HG03060 (cell line): ENCODE results near the gene PAMR1.

Experiments
- ATAC-seq: cut with Tn5 transposase; IDR thresholded peaks from one replicate; pipeline ENCODE4 v1.9.1; 2021; ENCODE audit warnings: low read depth, moderate number of reproducible peaks; ENCODE audit not compliant: unreplicated experiment

Gene PAMR1

GRCh38 chr11:35507688-35508087 lies 17.7 kb downstream of the PAMR1 start:
- no peak for ATAC-seq

- ATAC-seq: no peak
These were observed 23.6 kb downstream of the PAMR1 start for GRCh38 chr11:35501776-35502175.

GRCh38 chr11:35500744-35501143 lies 24.7 kb downstream of the PAMR1 start:
- no peak for ATAC-seq

- ATAC-seq: no peak
These were observed 29.0 kb downstream of the PAMR1 start for GRCh38 chr11:35496416-35496815.

- ATAC-seq: no peak
These were observed 30.4 kb downstream of the PAMR1 start for GRCh38 chr11:35494957-35495490.

- ATAC-seq: no peak
These were observed 34.1 kb downstream of the PAMR1 start for GRCh38 chr11:35491231-35491871.

- ATAC-seq: no peak
These were observed 37.3 kb downstream of the PAMR1 start for GRCh38 chr11:35488117-35488516.

- ATAC-seq: no peak
These were observed 37.8 kb downstream of the PAMR1 start for GRCh38 chr11:35487532-35488078.

- ATAC-seq: no peak
These were observed 38.5 kb downstream of the PAMR1 start for GRCh38 chr11:35486934-35487333.

- ATAC-seq: no peak
These were observed 39.0 kb downstream of the PAMR1 start for GRCh38 chr11:35486446-35486845.

- ATAC-seq: peak; percentile 85
These were observed 39.6 kb downstream of the PAMR1 start for GRCh38 chr11:35485656-35486322.

- no peak for ATAC-seq
These were observed 41.0 kb downstream of the PAMR1 start for GRCh38 chr11:35484435-35484834.

GRCh38 chr11:35483131-35483820 lies 42.1 kb downstream of the PAMR1 start:
- ATAC-seq: no peak

- no peak for ATAC-seq
These were observed 45.7 kb downstream of the PAMR1 start for GRCh38 chr11:35479731-35480130.

GRCh38 chr11:35478471-35479091 lies 46.8 kb downstream of the PAMR1 start:
- ATAC-seq: no peak

GRCh38 chr11:35477901-35478300 lies 47.5 kb downstream of the PAMR1 start:
- ATAC-seq: no peak

- no peak for ATAC-seq
These were observed 50.7 kb downstream of the PAMR1 start for GRCh38 chr11:35474688-35475087.

- no peak for ATAC-seq
These were observed 51.5 kb downstream of the PAMR1 start for GRCh38 chr11:35473795-35474374.

- no peak for ATAC-seq
These were observed 54.8 kb downstream of the PAMR1 start for GRCh38 chr11:35470616-35471015.

GRCh38 chr11:35466058-35466457 lies 59.4 kb downstream of the PAMR1 start:
- no peak for ATAC-seq
